OCI-LY7 (cell line): ENCODE data around the gene ALPG. TPM values are rescaled to one million over a fixed set of nuclear protein-coding genes. Genes with fewer than 3 reads are reported as not detected.

ENCODE experiments used
- BruUV-seq: library from RNA; stranded (reverse); fragments of 400-500 nt; replicated peaks from 2 replicates; lab custom pipeline; 2021; lab: Mats Ljungman, UMichigan
- CTCF ChIA-PET: fragments of 300-600 bp; sonication (Branson Sonifier 250); formaldehyde crosslinking; loops from one replicate; lab custom pipeline; 2022; ENCODE audit warnings: antibody characterized with exemption; ENCODE audit not compliant: unreplicated experiment; lab: Charles Lee
- POLR2A ChIA-PET: fragments of 300-600 bp; sonication (Branson Sonifier 250); formaldehyde crosslinking; loops from one replicate; lab custom pipeline; 2022; ENCODE audit warnings: antibody characterized with exemption; lab: Charles Lee
- DNase-seq: peaks from one replicate; pipeline ENCODE4 v3.0.0-alpha.2; 2015; ENCODE audit warnings: low spot score
- H2AFZ ChIP-seq: fragments of 200-600 bp; sonication (generic), shearing (Covaris generic); 2 replicates; pipeline ENCODE4 v1.6.1; 2014; ENCODE audit warnings: mild to moderate bottlenecking, antibody characterized with exemption, low read length, moderate library complexity
- H3K27ac ChIP-seq: fragments of 200-600 bp; sonication (generic); 2 replicates; pipeline ENCODE4 v1.5.1; 2014; ENCODE audit warnings: mixed run types, low read depth, mild to moderate bottlenecking, moderate library complexity, low read length, inconsistent platforms; ENCODE audit not compliant: poor library complexity, severe bottlenecking
- H3K36me3 ChIP-seq: fragments of 200-600 bp; sonication (generic); 2 replicates; pipeline ENCODE4 v1.6.1; 2014; ENCODE audit warnings: mild to moderate bottlenecking, antibody characterized with exemption, low read length, moderate library complexity, mixed read lengths; ENCODE audit not compliant: insufficient read depth
- H3K4me1 ChIP-seq: fragments of 200-600 bp; sonication (generic); 2 replicates; pipeline ENCODE4 v1.5.1; 2014; ENCODE audit warnings: mild to moderate bottlenecking, low read length; ENCODE audit not compliant: insufficient read depth, poor library complexity, severe bottlenecking
- H3K4me2 ChIP-seq: fragments of 200-600 bp; sonication (generic); 2 replicates; pipeline ENCODE4 v1.6.1; 2014; ENCODE audit warnings: mild to moderate bottlenecking, low read length
- H3K4me3 ChIP-seq: fragments of 200-600 bp; sonication (generic); 2 replicates; pipeline ENCODE4 v1.5.1; 2014; ENCODE audit warnings: mild to moderate bottlenecking, low read depth, low read length; ENCODE audit not compliant: poor library complexity, severe bottlenecking
- H3K79me2 ChIP-seq: fragments of 200-600 bp; sonication (generic); 2 replicates; pipeline ENCODE4 v1.6.1; 2016; ENCODE audit warnings: low read depth, mild to moderate bottlenecking, low read length, moderate library complexity, mixed read lengths; ENCODE audit not compliant: insufficient read depth
- H3K9me2 ChIP-seq: fragments of 200-600 bp; sonication (generic); 2 replicates; pipeline ENCODE4 v1.6.1; 2016; ENCODE audit warnings: mild to moderate bottlenecking, low read length, mixed read lengths; ENCODE audit not compliant: insufficient read depth
- H3K9me3 ChIP-seq: fragments of 200-600 bp; sonication (generic); 2 replicates; pipeline ENCODE4 v1.6.1; 2014; ENCODE audit warnings: mild to moderate bottlenecking, mixed run types, low read length, mixed read lengths
- H4K20me1 ChIP-seq: fragments of 200-600 bp; sonication (generic); 2 replicates; pipeline ENCODE4 v1.6.1; 2014; ENCODE audit warnings: mild to moderate bottlenecking, antibody characterized with exemption, low read length, moderate library complexity, mixed read lengths; ENCODE audit not compliant: insufficient read depth
- CTCF ChIP-seq: fragments of 200-600 bp; sonication (generic); conservative IDR thresholded peaks from 2 replicates; pipeline ENCODE4 v1.5.1; 2014; ENCODE audit warnings: mild to moderate bottlenecking, antibody characterized with exemption, low read length, moderate library complexity, mixed read lengths
- EZH2phosphoT487 ChIP-seq: fragments of 200-600 bp; sonication (generic); IDR thresholded peaks from 2 replicates; pipeline ENCODE4 v1.6.1; 2018; ENCODE audit warnings: low read depth, borderline replicate concordance, mild to moderate bottlenecking, mixed run types, antibody characterized with exemption, low read length, moderate library complexity, mixed read lengths
- intact Hi-C: fragments of 100-400 bp; cut with micrococcal nuclease; formaldehyde crosslinking; loops from one replicate; pipeline ENCODE4 v1.10.0; 2022; ENCODE audit not compliant: unreplicated experiment
- total RNA-seq, 2 experiments: library from RNA; depleted of rRNA in 1 of 2; stranded (reverse); fragments of >200 nt in 1 of 2; shearing (Covaris generic) in 1 of 2; gene quantifications; 2 replicates each; pipeline ENCODE4 v1.2.3, GENCODE V29; 2014 to 2022

ALPG gene
- total RNA-seq, 2 experiments from 2014 or later, result not detected

GRCh38 chr2:232418466-232419244 is 12.0 kb downstream of the ALPG start:
- no peak for TF ChIP-seq EZH2phosphoT487
- Histone ChIP-seq H3K9me2 (no peaks in the 10 kb centered on the region), H2AFZ (no peak overlapping the region), H3K36me3 (no peaks in the 10 kb centered on the region), H4K20me1 (no peaks in the 10 kb centered on the region), H3K4me1 (no peaks in the 10 kb centered on the region), H3K79me2 (no peaks in the 10 kb centered on the region), H3K9me3 (peaks cover 8% of the 10 kb centered on the region; the same call in 1 of the 2 replicates), H3K4me2 (no peak overlapping the region), H3K4me3 (no peak overlapping the region), H3K27ac (no peak overlapping the region)
- intact Hi-C loops, result no loop called here
- ChIA-PET POLR2A (no interaction called here), CTCF (no interaction called here)
- DNase-seq, result no peak
- no TSS peak for BruUV-seq

GRCh38 chr2:232419245-232420072 is 12.8 kb downstream of the ALPG start:
- TF ChIP-seq EZH2phosphoT487, result no peak
- TF ChIP-seq CTCF, result no peak
- BruUV-seq, result no TSS peak
- ChIA-PET POLR2A (no interaction called here), CTCF (no interaction called here)
- Histone ChIP-seq H3K9me2 (no peaks in the 10 kb centered on the region), H4K20me1 (no peaks in the 10 kb centered on the region), H3K9me3 (peaks cover 8% of the 10 kb centered on the region; the same call in 1 of the 2 replicates), H3K4me3 (no peak overlapping the region), H3K36me3 (no peaks in the 10 kb centered on the region), H3K79me2 (no peaks in the 10 kb centered on the region), H3K4me2 (no peak overlapping the region), H3K27ac (no peak overlapping the region), H3K4me1 (no peaks in the 10 kb centered on the region), H2AFZ (no peak overlapping the region)
- no peak for DNase-seq
- intact Hi-C loops, result no loop called here

- Histone ChIP-seq H3K27ac (no peak overlapping the region), H3K79me2 (no peaks in the 10 kb centered on the region), H3K9me2 (no peaks in the 10 kb centered on the region), H3K4me1 (no peaks in the 10 kb centered on the region), H3K36me3 (no peaks in the 10 kb centered on the region), H3K4me2 (no peak overlapping the region), H4K20me1 (no peaks in the 10 kb centered on the region), H3K9me3 (peaks cover 8% of the 10 kb centered on the region; the same call in 1 of the 2 replicates), H2AFZ (no peak overlapping the region), H3K4me3 (no peak overlapping the region)
- ChIA-PET POLR2A (no interaction called here), CTCF (no interaction called here)
- intact Hi-C loops, result no loop called here
- no peak for TF ChIP-seq EZH2phosphoT487
- no peak for TF ChIP-seq CTCF
- no peak for DNase-seq
- BruUV-seq, result no TSS peak
Observed at GRCh38 chr2:232420073-232420454, 13.4 kb downstream of the ALPG start.
